ENCODE data around the gene MPZL1.

GRCh38 chr1:167672831-167673230 lies 49.0 kb upstream of the MPZL1 start:
- TF ChIP-seq CTCF (IDR thresholded peaks at IDR 0.05; ENCODE audit: extremely low read depth in 1 of 2, insufficient read depth in 1 of 2, low read depth in 1 of 2, low read length in 2 of 2) (no peak), MAX (IDR thresholded peaks at IDR 0.05; ENCODE audit: insufficient read depth, insufficient read length) (no peak), POLR2A (IDR thresholded peaks at IDR 0.05; ENCODE audit: low read depth, low read length) (no peak), POLR2AphosphoS5 (IDR thresholded peaks at IDR 0.05; ENCODE audit: insufficient read depth, low read depth, low read length) (no peak)
